Suprapubic skin (tissue), 4 donors: ENCODE measurements around the gene CLIP1. TPM values are rescaled to one million over a fixed set of nuclear protein-coding genes. Genes with fewer than 3 reads are reported as not detected.
"Not testable (repeated sequence)": the region's sequence is repeated elsewhere in the genome, so short reads cannot be mapped to it uniquely, and the experiment has no call there.

Source experiments
- DNase-seq, 2 donors: peaks; one replicate each; pipeline ENCODE4 v3.0.0-alpha.2; 2019; ENCODE audit warnings: low spot score in 2 of 2
- H3K27ac ChIP-seq: fragments of 200-600 bp; sonication (generic); one replicate; pipeline ENCODE4 v1.5.1; 2019
- H3K27me3 ChIP-seq: fragments of 200-600 bp; sonication (generic); one replicate; pipeline ENCODE4 v1.5.1; 2019
- H3K36me3 ChIP-seq: fragments of 200-600 bp; sonication (generic); one replicate; pipeline ENCODE4 v1.5.1; 2019
- H3K4me1 ChIP-seq: fragments of 200-600 bp; sonication (generic); one replicate; pipeline ENCODE4 v1.5.1; 2019
- H3K4me3 ChIP-seq: fragments of 200-600 bp; sonication (generic); one replicate; pipeline ENCODE4 v1.5.1; 2019; ENCODE audit warnings: mild to moderate bottlenecking
- H3K9me3 ChIP-seq: fragments of 200-600 bp; sonication (generic); one replicate; pipeline ENCODE4 v1.5.1; 2019
- EP300 ChIP-seq: sonication (generic); formaldehyde crosslinking; IDR thresholded peaks from one replicate; pipeline ENCODE4 v1.6.1; 2017; ENCODE audit warnings: antibody characterized with exemption
- POLR2A ChIP-seq, 2 donors: fragments of 450-650 bp; IDR thresholded peaks; one replicate each; pipeline ENCODE4 v1.6.1; 2017; ENCODE audit warnings: antibody characterized with exemption in 2 of 2, mild to moderate bottlenecking in 2 of 2, moderate library complexity in 2 of 2
- POLR2AphosphoS5 ChIP-seq, 3 donors: sonication (generic); formaldehyde crosslinking; IDR thresholded peaks; one replicate each; pipeline ENCODE4 v1.6.1; 2017; ENCODE audit warnings: antibody characterized with exemption in 3 of 3
- WGBS: methylation state at CpG from one replicate; pipeline ENCODE4 v1.1.5; 2018; 5-methylcytosine and 5-hydroxymethylcytosine counted together
- total RNA-seq, 4 donors: library from RNA; depleted of rRNA; stranded (reverse); fragments of >200 nt; gene quantifications; one replicate each; pipeline ENCODE4 v1.1.0, GENCODE V29; 2016
- TF ChIP-seq, protein P1 (sequence below), 2 donors: fragments of 200-600 bp in 1 of 2; fragments of 450-650 bp in 1 of 2; sonication (generic) in 1 of 2; IDR thresholded peaks; one replicate each; pipeline ENCODE4 v1.5.1; 2016 to 2019; ENCODE audit warnings: antibody characterized with exemption in 2 of 2, mild to moderate bottlenecking in 1 of 2, moderate library complexity in 1 of 2

The CLIP1 gene
- total RNA-seq, 4 donors from 2014 or later: 107 to 170 (median 149) TPM

DNA sequence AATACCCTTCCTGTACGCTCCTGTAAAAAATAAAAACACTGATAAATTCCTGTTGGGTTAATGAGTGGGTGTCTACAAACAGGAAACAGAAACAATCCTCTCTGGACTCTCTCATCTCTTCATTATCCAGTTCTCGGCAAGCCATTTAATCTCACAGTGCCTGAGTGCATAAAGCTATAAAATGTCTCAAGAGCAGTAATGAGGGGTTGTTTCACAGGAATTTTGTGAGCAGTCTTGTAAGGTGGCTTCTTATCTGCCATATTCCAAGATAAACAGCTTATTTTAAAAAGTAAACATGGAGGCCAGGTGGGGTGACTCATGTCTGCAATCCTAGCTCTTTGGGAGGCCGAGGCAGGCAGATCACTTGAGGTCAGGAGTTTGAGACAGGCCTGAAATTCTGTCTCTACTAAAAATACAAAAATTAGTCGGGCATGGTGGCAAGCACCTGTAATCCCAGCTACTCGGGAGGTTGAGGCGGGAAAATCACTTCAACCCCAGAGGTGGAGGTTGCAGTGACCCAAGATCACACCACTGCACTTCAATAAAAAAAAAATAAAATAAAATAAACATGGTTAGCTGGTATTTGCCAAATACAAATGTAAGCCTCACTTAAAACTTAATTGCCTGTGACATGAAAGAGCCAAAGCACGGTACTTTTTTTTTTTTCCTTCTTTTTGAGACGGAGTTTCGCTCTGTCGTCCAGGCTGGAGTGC is 54.0 kb downstream of the CLIP1 start:
- WGBS: 63% methylated on average over 10 of the region's 10 CpGs
- TF ChIP-seq POLR2AphosphoS5 (IDR thresholded peaks at IDR 0.05) (no peak), POLR2A (IDR thresholded peaks at IDR 0.05) (no peak), EP300 (no peak)
- TF ChIP-seq, protein P1, sequence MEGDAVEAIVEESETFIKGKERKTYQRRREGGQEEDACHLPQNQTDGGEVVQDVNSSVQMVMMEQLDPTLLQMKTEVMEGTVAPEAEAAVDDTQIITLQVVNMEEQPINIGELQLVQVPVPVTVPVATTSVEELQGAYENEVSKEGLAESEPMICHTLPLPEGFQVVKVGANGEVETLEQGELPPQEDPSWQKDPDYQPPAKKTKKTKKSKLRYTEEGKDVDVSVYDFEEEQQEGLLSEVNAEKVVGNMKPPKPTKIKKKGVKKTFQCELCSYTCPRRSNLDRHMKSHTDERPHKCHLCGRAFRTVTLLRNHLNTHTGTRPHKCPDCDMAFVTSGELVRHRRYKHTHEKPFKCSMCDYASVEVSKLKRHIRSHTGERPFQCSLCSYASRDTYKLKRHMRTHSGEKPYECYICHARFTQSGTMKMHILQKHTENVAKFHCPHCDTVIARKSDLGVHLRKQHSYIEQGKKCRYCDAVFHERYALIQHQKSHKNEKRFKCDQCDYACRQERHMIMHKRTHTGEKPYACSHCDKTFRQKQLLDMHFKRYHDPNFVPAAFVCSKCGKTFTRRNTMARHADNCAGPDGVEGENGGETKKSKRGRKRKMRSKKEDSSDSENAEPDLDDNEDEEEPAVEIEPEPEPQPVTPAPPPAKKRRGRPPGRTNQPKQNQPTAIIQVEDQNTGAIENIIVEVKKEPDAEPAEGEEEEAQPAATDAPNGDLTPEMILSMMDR (IDR thresholded peaks at IDR 0.05): no peak
- no peaks in the 10 kb centered on the region for H3K27me3 ChIP-seq
- DNase-seq: no peak
- peaks cover 25% of the 10 kb centered on the region for H3K36me3 ChIP-seq
- peaks cover 30% of the 10 kb centered on the region for H3K4me1 ChIP-seq
- H3K4me3 ChIP-seq: no peak overlapping the region
- peak overlapping the region; percentile 68 for H3K27ac ChIP-seq
- H3K9me3 ChIP-seq: no peaks in the 10 kb centered on the region

DNA sequence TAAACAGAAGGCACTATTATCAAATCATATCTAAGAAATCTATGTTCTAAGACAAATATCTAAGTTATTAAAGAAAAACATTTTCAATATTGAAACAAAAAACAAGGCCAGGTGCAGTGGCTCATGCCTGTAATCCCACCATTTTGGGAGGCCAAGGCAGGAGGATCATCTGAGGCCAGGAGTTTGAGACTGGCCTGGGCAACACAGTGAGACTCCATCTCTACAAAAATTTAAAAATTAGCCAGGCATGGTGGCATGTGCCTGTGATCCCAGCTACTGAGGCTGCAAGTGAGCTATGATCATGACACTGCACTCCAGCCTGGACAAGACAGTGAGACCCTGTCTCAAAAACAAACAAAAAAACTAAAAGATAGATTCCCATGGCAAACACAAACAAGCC is 54.8 kb downstream of the CLIP1 start:
- peaks cover 30% of the 10 kb centered on the region for H3K4me1 ChIP-seq
- H3K4me3 ChIP-seq, H3K27me3 ChIP-seq, DNase-seq, H3K9me3 ChIP-seq: not testable (repeated sequence)
- H3K36me3 ChIP-seq: peaks cover 30% of the 10 kb centered on the region
- H3K27ac ChIP-seq: peak overlapping the region; percentile 68

DNA sequence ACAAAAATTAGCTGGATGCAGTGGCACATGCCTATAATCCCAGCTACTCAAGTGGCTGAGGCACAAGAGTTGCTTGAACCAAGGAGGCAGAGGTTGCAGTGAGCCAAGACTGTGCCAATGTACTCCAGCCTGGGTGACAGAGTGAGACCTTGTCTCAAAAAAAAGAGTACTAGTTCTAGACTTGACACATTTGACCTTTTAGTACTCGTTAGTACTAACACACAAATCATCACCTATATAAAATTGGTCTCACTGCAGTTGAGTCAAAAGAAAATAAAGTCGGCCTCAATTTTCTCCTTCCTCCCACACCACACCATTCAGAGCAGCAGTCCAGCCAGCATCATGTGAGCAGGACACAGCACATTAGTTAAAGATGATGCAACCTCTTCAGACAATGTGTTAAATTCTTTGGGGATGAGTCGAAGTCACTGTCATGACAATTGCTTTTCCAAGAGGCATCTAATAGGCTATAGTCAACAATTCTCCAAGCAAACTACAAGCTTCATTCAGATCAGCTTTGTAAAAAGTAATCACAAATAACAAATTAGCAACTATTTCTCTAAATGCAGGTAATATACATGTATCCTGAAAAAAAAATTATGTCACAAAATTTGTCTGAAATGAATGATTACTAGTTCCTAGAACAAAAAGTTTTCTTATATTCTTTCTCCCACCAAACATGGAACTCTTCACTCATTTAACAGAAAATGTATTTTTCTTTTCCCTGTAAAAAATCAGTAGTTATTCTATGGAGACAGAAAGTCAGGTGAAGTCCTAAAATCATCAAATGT is 55.6 kb downstream of the CLIP1 start:
- DNase-seq: no peak
- Histone ChIP-seq H3K27me3 (no peaks in the 10 kb centered on the region), H3K27ac (peak overlapping the region; percentile 68), H3K9me3 (no peaks in the 10 kb centered on the region), H3K4me3 (no peak overlapping the region), H3K36me3 (peaks cover 25% of the 10 kb centered on the region), H3K4me1 (peaks cover 30% of the 10 kb centered on the region)
- 53% methylated on average over 3 of the region's 3 CpGs for WGBS
- TF ChIP-seq EP300 (no peak), POLR2AphosphoS5 (IDR thresholded peaks at IDR 0.05) (peak in 2 of 3 donors; percentile 54 to 78), POLR2A (IDR thresholded peaks at IDR 0.05) (no peak)
- TF ChIP-seq, protein P1 (IDR thresholded peaks at IDR 0.05): no peak

DNA sequence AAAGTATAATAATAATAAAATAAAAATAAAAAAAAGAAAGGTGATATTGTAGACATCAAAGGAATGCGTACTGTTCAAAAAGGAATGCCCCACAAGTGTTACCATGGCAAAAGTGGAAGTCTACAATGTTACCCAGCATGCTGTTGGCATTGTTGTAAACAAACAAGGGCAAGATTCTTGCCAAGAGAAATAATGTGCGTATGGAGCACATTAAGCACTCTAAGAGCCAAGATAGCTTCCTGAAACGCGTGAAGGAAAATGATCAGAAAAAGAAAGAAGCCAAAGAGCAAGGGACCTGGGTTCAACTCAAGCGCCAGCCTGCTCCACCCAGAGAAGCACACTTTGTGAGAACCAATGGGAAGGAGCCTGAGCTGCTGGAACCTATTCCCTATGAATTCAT is 57.2 kb downstream of the CLIP1 start:
- not testable (repeated sequence) for DNase-seq, H3K4me3 ChIP-seq, H3K27me3 ChIP-seq, H3K9me3 ChIP-seq, H3K27ac ChIP-seq
- peaks cover 30% of the 10 kb centered on the region for H3K4me1 ChIP-seq
- 52% methylated on average over 5 of the region's 5 CpGs for WGBS
- H3K36me3 ChIP-seq: peaks cover 35% of the 10 kb centered on the region

DNA sequence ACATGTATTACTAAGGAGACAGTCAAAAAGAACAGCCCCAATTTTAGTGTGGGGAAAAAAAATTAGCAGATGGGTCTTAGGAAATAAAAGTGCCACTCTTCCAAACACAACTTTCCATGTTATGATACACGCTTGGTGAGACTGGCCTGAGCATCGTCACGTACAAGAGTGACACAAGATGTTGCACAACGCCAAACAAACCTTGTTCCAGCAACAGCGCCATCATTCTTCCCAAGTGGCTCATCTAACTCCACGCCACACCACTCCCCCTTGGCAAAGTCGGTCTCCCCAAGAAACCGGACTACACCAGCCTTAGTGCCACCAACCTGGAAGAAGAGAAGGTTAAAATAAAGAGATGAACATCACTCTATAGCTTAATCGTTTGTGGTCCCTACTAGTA is 58.7 kb downstream of the CLIP1 start:
- TF ChIP-seq EP300 (no peak), POLR2AphosphoS5 (IDR thresholded peaks at IDR 0.05) (peak in 2 of 3 donors; percentile 72 to 91), POLR2A (IDR thresholded peaks at IDR 0.05) (no peak)
- TF ChIP-seq, protein P1 (IDR thresholded peaks at IDR 0.05): no peak

DNA sequence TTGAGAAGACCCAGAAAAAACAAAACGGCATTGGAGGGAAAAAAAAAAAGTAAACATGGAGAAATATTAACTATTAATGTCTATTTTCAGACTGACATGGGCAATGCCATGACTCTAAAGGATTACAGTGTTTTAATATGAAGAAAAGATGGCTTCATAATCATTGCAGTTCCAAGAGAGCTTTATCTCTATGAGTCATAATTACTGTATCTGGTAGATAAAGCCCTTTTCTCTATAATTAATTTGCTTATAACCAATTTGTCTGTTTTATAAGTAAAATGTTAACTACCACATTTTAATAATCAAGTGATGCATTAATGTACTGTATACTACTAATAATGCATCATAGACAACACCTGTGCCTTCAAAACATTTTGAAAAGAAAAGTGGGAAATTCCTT is 59.7 kb downstream of the CLIP1 start:
- no peak for TF ChIP-seq EP300
- TF ChIP-seq, protein P1 (IDR thresholded peaks at IDR 0.05): no peak
- no peak for TF ChIP-seq POLR2A (IDR thresholded peaks at IDR 0.05)
- TF ChIP-seq POLR2AphosphoS5 (IDR thresholded peaks at IDR 0.05): no peak
- Histone ChIP-seq H3K27me3 (no peaks in the 10 kb centered on the region), H3K36me3 (peaks cover 49% of the 10 kb centered on the region), H3K27ac (no peak overlapping the region), H3K9me3 (no peaks in the 10 kb centered on the region), H3K4me3 (no peak overlapping the region), H3K4me1 (peaks cover 21% of the 10 kb centered on the region)
- no peak for DNase-seq
- WGBS: 70% methylated on average over 1 of the region's 1 CpG

More for the DNA sequence above, 58.7 kb downstream of the CLIP1 start:
- H3K27me3 ChIP-seq: no peaks in the 10 kb centered on the region
- H3K9me3 ChIP-seq: no peaks in the 10 kb centered on the region
- H3K4me3 ChIP-seq: no peak overlapping the region
- peaks cover 43% of the 10 kb centered on the region for H3K36me3 ChIP-seq
- H3K27ac ChIP-seq: no peak overlapping the region
- 80% methylated on average over 9 of the region's 9 CpGs for WGBS
- peak; percentile 81 to 87 for DNase-seq
- peaks cover 29% of the 10 kb centered on the region for H3K4me1 ChIP-seq

DNA sequence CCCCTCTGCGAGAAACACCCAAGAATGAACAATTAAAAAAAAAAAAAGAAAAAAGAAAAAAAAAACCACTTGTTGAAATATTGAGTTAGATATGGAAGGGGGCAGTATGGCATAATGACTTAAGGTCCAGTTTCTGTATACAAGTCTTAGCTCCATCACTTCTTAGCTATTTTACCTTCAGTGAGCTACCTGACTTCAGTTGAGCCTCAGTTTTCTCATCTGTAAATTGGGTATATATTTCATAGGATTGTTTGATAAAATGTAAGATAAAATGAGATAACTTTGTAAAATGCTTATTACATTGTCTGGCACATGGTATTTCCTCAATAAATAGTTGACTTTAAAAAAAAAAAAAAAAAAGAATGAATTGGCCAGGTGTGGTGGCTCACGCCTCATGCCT is 64.1 kb downstream of the CLIP1 start:
- H3K36me3 ChIP-seq: peaks cover 74% of the 10 kb centered on the region
- not testable (repeated sequence) for H3K27ac ChIP-seq, H3K4me1 ChIP-seq, DNase-seq, H3K27me3 ChIP-seq, H3K4me3 ChIP-seq, H3K9me3 ChIP-seq
- 96% methylated on average over 1 of the region's 2 CpGs for WGBS

DNA sequence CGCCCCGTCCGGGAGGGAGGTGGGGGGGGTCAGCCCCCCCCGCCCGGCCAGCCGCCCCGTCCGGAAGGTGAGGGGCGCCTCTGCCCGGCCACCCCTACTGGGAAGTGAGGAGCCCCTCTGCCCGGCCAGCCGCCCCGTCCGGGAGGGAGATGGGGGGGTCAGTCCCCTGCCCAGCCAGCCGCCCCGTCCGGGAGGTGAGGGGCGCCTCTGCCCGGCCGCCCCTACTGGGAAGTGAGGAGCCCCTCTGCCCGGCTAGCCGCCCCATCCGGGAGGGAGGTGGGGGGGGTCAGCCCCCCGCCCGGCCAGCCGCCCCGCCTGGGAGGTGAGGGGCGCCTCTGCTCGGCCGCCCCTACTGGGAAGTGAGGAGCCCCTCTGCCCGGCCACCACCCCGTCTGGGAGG is 64.9 kb downstream of the CLIP1 start:
- H3K27ac ChIP-seq, DNase-seq, H3K27me3 ChIP-seq, H3K4me3 ChIP-seq, H3K9me3 ChIP-seq, H3K4me1 ChIP-seq: not testable (repeated sequence)
- WGBS: 95% methylated on average over 7 of the region's 32 CpGs
- peaks cover 76% of the 10 kb centered on the region for H3K36me3 ChIP-seq

DNA sequence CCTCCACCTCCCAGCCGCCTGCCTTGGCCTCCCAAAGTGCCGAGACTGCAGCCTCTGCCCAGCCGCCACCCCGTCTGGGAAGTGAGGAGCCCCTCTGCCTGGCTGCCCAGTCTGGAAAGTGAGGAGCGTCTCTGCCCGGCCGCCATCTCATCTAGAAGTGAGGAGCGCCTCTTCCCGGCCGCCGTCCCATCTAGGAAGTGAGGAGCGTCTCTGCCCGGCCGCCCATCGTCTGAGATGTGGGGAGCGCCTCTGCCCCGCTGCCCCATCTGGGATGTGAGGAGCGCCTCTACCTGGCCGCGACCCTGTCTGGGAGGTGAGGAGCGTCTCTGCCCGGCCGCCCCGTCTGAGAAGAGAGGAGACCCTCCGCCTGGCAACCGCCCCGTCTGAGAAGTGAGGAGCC is 65.5 kb downstream of the CLIP1 start:
- not testable (repeated sequence) for H3K4me1 ChIP-seq, H3K27ac ChIP-seq, H3K9me3 ChIP-seq, H3K4me3 ChIP-seq, DNase-seq, H3K27me3 ChIP-seq
- no CpG with 5 or more reads among the region's 27 CpGs for WGBS
- peaks cover 82% of the 10 kb centered on the region for H3K36me3 ChIP-seq
